Liver (tissue), 9 donors: ENCODE data around the gene RGCC. TPM values are rescaled to one million over a fixed set of nuclear protein-coding genes. Genes with fewer than 3 reads are reported as not detected.

Source experiments
- DNase-seq: peaks from one replicate; pipeline ENCODE4 v3.0.0-alpha.2; 2017; ENCODE audit warnings: low spot score
- H3K27ac ChIP-seq, 2 donors: one replicate each; pipeline ENCODE4 v1.7.0; 2013; ENCODE audit warnings: inconsistent platforms in 2 of 2, low read length in 2 of 2, control low read depth in 1 of 2, low read depth in 1 of 2, mild to moderate bottlenecking in 1 of 2
- H3K27me3 ChIP-seq, 4 donors: one replicate each; pipeline versions ENCODE4 v1.6.1 to v1.7.0; 2013; ENCODE audit warnings: low read length in 3 of 4, inconsistent platforms in 1 of 4, mild to moderate bottlenecking in 1 of 4, moderate library complexity in 1 of 4; ENCODE audit not compliant: control insufficient read depth in 4 of 4, insufficient read depth in 4 of 4
- H3K36me3 ChIP-seq, 4 donors: one replicate each; pipeline versions ENCODE4 v1.6.1 to v1.7.0; 2013; ENCODE audit warnings: low read length in 3 of 4, mild to moderate bottlenecking in 3 of 4, low read depth in 1 of 4, moderate library complexity in 1 of 4; ENCODE audit not compliant: control insufficient read depth in 4 of 4, insufficient read depth in 3 of 4
- H3K4me1 ChIP-seq, 4 donors: one replicate each; pipeline versions ENCODE4 v1.6.1 to v1.7.0; 2013; ENCODE audit warnings: low read length in 3 of 4, mild to moderate bottlenecking in 3 of 4, moderate library complexity in 1 of 4; ENCODE audit not compliant: control insufficient read depth in 4 of 4, insufficient read depth in 4 of 4
- H3K4me3 ChIP-seq, 3 donors: one replicate each; pipeline versions ENCODE4 v1.6.1 to v1.7.0; 2013; ENCODE audit warnings: low read length in 3 of 3, control low read depth in 1 of 3, low read depth in 1 of 3, mild to moderate bottlenecking in 1 of 3
- H3K9ac ChIP-seq, 2 donors: one replicate each; pipeline ENCODE4 v1.7.0; 2013; ENCODE audit warnings: low read length in 2 of 2, mild to moderate bottlenecking in 2 of 2, moderate library complexity in 2 of 2, control low read depth in 1 of 2, low read depth in 1 of 2
- H3K9me3 ChIP-seq, 4 donors: one replicate each; pipeline versions ENCODE4 v1.6.1 to v1.7.0; 2013; ENCODE audit warnings: low read length in 3 of 4; ENCODE audit not compliant: control insufficient read depth in 4 of 4
- ATF3 ChIP-seq: IDR thresholded peaks from 2 replicates; pipeline ENCODE4 v1.6.1; 2016; ENCODE audit warnings: antibody characterized with exemption
- EGR1 ChIP-seq, 2 donors: IDR thresholded peaks; 2 replicates each; pipeline ENCODE4 v1.6.1; 2016 to 2018; ENCODE audit warnings: antibody characterized with exemption in 2 of 2, low read depth in 2 of 2
- FOXA1 ChIP-seq: IDR thresholded peaks from 2 replicates; pipeline ENCODE4 v1.6.1; 2016; ENCODE audit warnings: antibody characterized with exemption
- HNF4A ChIP-seq, 2 donors: conservative IDR thresholded peaks; 2 replicates each; pipeline ENCODE4 v1.6.1; 2016; ENCODE audit warnings: antibody characterized with exemption in 2 of 2, mild to moderate bottlenecking in 2 of 2
- HNF4G ChIP-seq: IDR thresholded peaks from 2 replicates; pipeline ENCODE4 v1.6.1; 2016; ENCODE audit warnings: antibody characterized with exemption
- JUND ChIP-seq, 2 donors: IDR thresholded peaks; 2 replicates each; pipeline ENCODE4 v1.6.1; 2016; ENCODE audit warnings: antibody characterized with exemption in 2 of 2
- NR2F2 ChIP-seq: IDR thresholded peaks from 2 replicates; pipeline ENCODE4 v1.6.1; 2016; ENCODE audit warnings: antibody characterized with exemption
- REST ChIP-seq: IDR thresholded peaks from 2 replicates; pipeline ENCODE4 v1.6.1; 2016; ENCODE audit warnings: antibody characterized with exemption, mild to moderate bottlenecking
- RXRA ChIP-seq, 2 donors: IDR thresholded peaks; 2 replicates each; pipeline ENCODE4 v1.6.1; 2017 to 2018; ENCODE audit warnings: antibody characterized with exemption in 2 of 2, mild to moderate bottlenecking in 1 of 2
- SP1 ChIP-seq: IDR thresholded peaks from 2 replicates; pipeline ENCODE4 v1.6.1; 2018; ENCODE audit warnings: antibody characterized with exemption, mild to moderate bottlenecking
- YY1 ChIP-seq: IDR thresholded peaks from 2 replicates; pipeline ENCODE4 v1.6.1; 2016; ENCODE audit warnings: antibody characterized with exemption, mild to moderate bottlenecking
- ZBTB33 ChIP-seq: IDR thresholded peaks from 2 replicates; pipeline ENCODE4 v1.6.1; 2016; ENCODE audit warnings: antibody characterized with exemption
- WGBS: extraction: QIAGEN DNeasy Blood & Tissue Kit; methylation state at CpG from one replicate; pipeline ENCODE4 v1.1.7; 2013; 5-methylcytosine and 5-hydroxymethylcytosine counted together
- polyA plus RNA-seq, 2 donors: library from polyadenylated mRNA; stranded (reverse) in 1 of 2; unstranded in 1 of 2; fragments of 200-250 nt in 1 of 2; fragments of >200 nt in 1 of 2; fragmentation: Nextera tagmentation in 1 of 2; extraction: Ambion mirVana in 1 of 2; gene quantifications; one replicate each; pipeline versions ENCODE4 v1.2.1 to v1.2.3, GENCODE V29; 2013 to 2015
- total RNA-seq, 2 donors: library from RNA; depleted of rRNA; stranded (reverse); fragments of >200 nt; gene quantifications; one replicate each; pipeline ENCODE4 v1.2.3, GENCODE V29; 2014
- TF ChIP-seq, protein P1 (sequence below): IDR thresholded peaks from 2 replicates; pipeline ENCODE4 v1.6.1; 2016; ENCODE audit warnings: antibody characterized with exemption
- TF ChIP-seq, protein P2 (sequence below): fragments of 150-350 bp; IDR thresholded peaks from 2 replicates; pipeline ENCODE4 v1.5.1; 2017; ENCODE audit warnings: improper control_type of control experiment, low read depth, low read length; ENCODE audit not compliant: missing input control
- donor health status: healthy.
- donor health status: healthy.
- donor health status: healthy.
- donor health status: healthy.
- donor health status: healthy.

RGCC gene
- total and polyA plus RNA-seq, 4 donors: 0.59 to 96.7 (median 1.3) TPM

DNA sequence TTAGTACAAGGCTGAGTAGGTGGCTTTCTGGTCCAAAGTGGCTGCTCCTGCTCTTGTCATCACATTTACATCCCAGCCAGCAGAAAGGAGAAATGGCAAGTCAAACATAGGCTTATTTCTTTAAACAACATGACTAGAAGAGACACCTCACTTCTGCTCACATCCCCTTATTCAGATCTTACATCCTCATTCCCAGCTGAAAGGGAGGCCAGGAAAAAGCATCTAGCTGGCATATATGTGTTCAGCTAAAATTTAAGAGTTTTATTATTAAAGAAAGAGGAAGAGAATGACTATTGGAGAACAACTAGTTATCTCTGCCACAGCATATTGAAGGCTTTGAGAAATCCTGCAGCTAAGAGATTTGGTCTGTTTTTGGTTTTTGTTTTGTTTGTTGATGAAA lies 34.1 kb downstream of the RGCC start (continued):
- TF ChIP-seq REST (no peak), HNF4G (no peak), EGR1 (IDR thresholded peaks at IDR 0.05; ENCODE audit: low read depth in 2 of 2) (no peak), JUND (IDR thresholded peaks at IDR 0.05) (no peak)
- TF ChIP-seq, protein P1, sequence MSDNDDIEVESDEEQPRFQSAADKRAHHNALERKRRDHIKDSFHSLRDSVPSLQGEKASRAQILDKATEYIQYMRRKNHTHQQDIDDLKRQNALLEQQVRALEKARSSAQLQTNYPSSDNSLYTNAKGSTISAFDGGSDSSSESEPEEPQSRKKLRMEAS: no peak

DNA sequence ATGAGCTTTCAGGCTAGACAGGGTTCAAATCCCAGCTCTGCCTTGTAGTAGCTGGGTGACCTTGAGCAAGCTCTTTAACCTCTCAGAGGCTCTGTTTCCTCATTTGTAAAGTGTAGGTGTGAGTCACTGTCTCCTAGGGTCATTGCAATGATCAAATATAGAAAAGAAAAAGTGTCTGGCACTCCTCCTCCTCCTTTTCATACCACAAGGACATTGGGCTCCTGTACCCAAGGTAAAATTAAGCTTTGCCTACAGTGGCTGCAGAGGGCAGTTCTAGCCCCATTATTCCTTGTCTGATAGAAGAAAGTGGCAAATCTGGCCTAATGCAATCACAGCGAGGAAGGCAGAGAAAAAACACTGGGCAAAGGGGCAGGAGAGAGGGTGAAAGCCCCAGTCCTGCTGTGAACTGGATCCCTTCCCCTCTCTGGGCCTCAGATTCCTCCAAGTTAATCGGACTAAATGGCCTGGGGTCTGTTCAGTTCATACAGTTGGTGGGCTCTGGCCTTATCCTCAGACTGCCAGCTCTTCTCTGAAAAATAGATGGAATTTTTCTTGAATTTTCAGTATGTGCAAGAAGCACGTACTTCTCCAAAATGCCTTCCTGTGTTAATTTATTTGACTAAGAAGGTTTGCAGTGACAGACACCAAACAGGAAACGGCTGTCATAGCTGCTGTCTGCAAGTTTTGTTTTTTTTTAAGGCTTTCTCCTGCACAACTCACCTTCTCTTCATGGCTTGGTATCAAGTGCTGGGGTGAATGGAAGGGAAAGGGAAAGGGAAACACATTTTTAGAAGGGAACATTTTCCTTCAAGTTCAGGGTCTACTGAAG lies 35.3 kb downstream of the RGCC start:
- no peak for TF ChIP-seq HNF4A (conservative IDR thresholded peaks at IDR 0.05)
- TF ChIP-seq, protein P2, sequence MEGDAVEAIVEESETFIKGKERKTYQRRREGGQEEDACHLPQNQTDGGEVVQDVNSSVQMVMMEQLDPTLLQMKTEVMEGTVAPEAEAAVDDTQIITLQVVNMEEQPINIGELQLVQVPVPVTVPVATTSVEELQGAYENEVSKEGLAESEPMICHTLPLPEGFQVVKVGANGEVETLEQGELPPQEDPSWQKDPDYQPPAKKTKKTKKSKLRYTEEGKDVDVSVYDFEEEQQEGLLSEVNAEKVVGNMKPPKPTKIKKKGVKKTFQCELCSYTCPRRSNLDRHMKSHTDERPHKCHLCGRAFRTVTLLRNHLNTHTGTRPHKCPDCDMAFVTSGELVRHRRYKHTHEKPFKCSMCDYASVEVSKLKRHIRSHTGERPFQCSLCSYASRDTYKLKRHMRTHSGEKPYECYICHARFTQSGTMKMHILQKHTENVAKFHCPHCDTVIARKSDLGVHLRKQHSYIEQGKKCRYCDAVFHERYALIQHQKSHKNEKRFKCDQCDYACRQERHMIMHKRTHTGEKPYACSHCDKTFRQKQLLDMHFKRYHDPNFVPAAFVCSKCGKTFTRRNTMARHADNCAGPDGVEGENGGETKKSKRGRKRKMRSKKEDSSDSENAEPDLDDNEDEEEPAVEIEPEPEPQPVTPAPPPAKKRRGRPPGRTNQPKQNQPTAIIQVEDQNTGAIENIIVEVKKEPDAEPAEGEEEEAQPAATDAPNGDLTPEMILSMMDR: no peak
- no peak for TF ChIP-seq JUND (IDR thresholded peaks at IDR 0.05)
- TF ChIP-seq ZBTB33: no peak
- no peak for TF ChIP-seq HNF4G
- no peak for TF ChIP-seq FOXA1
- no peak for TF ChIP-seq RXRA (IDR thresholded peaks at IDR 0.05)
- TF ChIP-seq NR2F2: no peak
- no peak for TF ChIP-seq YY1
- no peak for TF ChIP-seq SP1
- TF ChIP-seq REST: no peak
- no peak for TF ChIP-seq ATF3
- no peak for DNase-seq
- WGBS: 65% methylated on average over 4 of the region's 4 CpGs
- Histone ChIP-seq H3K36me3 (no peaks in the 10 kb centered on the region), H3K27ac (no peak overlapping the region), H3K4me1 (no peaks in the 10 kb centered on the region), H3K27me3 (no peaks in the 10 kb centered on the region), H3K9ac (no peak overlapping the region), H3K9me3 (no peaks in the 10 kb centered on the region), H3K4me3 (no peak overlapping the region)
